Measurements from ENCODE around the gene GARIN5B.
"Not testable (repeated sequence)": the region's sequence is repeated elsewhere in the genome, so short reads cannot be mapped to it uniquely, and the experiment has no call there.

The GARIN5B gene

DNA sequence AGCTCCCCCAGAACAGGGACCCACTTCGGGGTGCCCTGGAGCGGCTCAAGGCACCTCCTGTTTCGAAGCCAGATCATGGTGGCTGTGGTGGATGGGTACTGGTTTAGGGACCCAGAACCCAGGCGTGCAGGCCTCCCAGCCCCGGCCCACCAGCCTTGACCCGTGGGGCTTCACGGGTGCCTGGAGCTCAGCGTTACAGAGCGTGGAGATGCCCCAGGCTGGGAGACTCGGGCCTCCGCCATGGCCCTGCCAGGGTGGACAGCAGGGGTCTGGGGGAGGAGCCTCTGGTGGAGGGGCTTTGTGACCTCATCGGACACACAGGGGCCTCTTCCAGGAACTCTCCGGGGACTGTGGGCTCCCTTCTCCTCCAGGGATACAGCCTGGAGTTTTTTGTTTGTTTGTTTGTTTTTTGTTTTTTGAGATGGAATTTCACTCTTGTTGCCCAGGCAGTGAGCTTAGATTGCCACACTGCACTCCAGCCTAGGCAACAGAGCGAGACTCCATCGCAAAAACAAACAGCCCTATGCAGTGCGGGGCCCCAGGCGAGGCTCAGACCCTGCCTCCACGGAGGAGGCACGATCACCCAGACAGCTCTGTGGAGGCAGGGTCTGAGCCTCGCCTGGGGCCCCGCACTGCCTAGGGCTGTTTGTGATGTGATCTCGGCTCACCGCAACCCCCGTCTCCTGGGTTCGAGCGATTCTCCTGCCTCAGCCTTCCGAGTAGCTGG lies at the start of gene GARIN5B:
GARIN5B (minus strand) TSS at position 271 of the 727 bp plus-strand sequence; CDS start at position 77, 194 bp downstream.
- DNase-seq = no peak

- no peak for DNase-seq
Measured at GRCh38 chr19:55410168-55410567, 47.1 kb upstream of the GARIN5B start.

- DNase-seq = not testable (repeated sequence)
Measured at GRCh38 chr19:55409179-55409578, 46.1 kb upstream of the GARIN5B start.

DNA sequence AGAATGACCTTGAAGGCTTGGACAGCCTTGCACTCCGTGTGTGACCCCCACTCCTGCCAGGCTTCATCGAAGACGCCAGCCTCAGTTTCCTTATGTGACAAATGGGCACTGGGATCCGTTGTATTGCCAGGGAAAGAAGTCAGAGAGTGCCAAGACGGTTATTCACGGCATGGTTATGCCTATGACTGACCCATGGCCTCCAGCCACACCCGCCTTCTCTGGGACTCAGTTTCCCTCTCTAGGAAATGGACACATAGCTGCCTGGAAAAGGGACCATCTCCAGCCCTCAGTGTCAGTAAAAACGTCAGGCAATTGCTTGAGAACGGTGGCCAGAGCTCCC lies 45.4 kb upstream of the GARIN5B start:
- no peak for DNase-seq

GRCh38 chr19:55407800-55408532 lies 44.9 kb upstream of the GARIN5B start:
- peak; percentile 89 to 94 (median 94) for DNase-seq

DNA sequence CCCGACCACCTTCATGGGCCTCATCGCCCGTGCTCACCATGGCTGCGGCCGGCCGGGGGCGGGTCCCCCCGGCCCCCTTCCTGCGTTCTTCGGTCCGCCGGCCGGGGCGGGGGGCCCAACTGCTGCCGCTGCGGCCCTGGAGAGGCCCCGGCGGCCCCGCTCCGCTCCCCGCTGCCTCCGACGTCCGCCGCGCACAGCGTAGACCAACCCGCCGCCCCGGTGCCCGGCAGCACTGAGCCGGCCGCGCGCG lies 44.4 kb upstream of the GARIN5B start, which contains the start of gene UBE2S:
UBE2S (minus strand) TSS at position 239 of the 250 bp plus-strand sequence; CDS start at position 40, 199 bp downstream.
- DNase-seq = not testable (repeated sequence)

DNA sequence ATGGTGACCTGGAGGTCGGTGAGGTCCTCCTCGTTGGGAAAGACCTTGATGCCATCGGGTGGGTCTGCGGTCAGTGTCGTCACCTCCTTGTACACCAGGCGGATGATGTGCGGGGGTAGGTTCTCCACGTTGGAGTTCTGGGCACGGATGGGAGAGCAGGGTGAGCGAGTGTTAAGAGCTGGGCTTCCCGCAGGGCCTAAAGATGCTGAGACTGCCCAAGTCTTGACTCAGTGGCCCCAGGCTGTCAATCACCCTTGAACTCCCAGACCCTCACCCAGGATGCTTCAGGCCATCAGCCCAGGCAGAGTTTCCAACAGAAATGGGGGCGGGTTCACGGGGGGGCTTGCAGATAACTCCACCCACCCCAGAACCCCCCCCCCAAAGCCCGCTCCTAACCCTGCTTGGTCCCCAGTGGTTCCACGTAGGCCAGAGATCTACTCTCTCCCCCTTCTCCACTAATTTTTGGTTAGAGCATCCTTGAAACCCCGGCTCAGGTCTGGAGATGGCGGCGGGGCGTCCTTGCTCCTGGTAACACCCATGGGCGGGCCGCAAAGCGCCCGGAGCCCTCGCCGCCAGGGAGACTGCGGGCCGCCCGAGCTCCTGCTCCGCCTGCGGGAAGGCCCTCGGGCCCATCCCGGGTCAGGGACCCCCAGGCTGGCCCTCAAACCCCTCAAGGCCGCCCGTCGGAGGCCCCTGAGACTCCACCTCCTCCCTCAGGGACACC lies 43.9 kb upstream of the GARIN5B start:
- peak in 1 of 4 experiments; percentile 50 for DNase-seq

GRCh38 chr19:55406091-55406825 lies 43.2 kb upstream of the GARIN5B start:
- DNase-seq = no peak

GRCh38 chr19:55405638-55406037 lies 42.6 kb upstream of the GARIN5B start:
- DNase-seq = no peak

DNA sequence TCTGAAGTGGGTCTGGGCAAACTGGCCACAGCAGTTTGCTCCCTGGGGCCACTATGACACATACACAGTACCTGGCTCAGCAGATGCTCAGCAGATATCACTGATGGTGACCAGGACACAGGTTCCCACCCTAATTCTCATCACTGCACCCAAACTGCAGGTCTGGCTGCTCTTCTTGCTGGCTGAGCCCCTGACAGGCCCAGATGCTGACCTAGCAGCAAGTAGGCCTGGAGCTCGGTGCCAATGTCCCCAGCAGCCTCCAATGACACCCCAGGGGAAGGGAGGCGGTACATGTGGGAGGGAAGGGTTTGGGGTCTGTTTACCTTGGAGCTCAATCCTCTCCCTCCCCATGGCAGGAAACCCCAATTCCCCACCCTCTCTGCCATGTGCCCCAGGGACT lies 39.4 kb upstream of the GARIN5B start:
- DNase-seq = no peak

DNA sequence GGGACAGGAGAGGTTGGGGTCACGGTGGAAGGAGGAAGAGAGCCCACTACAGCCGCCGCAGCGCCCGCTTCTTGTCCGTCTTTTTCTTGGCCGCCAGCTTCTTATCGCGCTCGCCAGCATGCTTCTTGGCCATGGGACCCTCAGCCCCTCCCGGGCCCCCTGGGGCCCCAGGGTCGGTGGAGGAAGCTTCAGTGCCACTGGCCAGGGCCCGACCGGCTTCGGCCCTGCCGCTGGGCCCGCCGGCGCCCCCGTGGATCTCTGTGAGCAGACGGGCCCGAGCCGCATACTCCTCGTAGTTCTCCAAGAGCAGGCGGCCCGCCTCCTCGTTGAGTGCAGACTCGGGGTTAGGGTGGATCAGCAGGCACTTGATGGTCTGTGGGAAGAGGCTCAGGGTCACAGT lies 38.3 kb upstream of the GARIN5B start:
- not testable (repeated sequence) for DNase-seq

GRCh38 chr19:55400281-55401087 lies 37.4 kb upstream of the GARIN5B start:
- no peak for DNase-seq

DNA sequence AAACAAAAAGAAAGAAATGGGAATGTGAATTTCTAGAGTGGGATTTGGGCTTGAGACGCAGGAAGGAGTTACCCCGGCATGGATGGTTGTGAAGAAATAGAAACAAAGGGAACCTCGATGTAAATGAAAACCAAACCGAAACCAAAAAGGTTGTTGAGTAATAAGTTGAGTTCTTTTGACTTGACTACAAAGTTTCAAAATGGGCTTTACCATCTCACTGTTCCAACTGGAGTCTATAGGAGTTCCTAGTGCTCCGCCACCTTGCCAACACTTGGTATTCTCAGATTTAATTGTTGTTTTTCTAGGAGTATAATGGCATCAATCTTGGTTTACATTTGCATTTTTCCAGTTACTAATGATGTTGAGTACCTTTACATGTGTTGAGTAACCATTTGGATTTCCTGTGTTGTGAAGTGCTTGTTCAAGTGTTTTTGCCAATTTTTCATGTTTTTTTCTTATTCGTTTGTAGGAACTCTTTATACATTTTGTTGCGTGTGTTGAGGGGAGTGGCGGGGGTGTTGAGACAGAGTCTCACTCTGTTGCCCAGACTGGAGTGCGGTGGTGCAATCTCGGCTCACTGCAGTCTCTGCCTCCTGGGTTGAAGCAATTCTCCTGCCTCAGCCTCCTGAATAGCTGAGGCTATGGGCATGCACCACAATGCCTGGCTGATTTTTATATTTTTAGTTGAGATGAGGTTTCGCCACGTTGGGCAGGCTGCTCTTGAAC lies 35.3 kb upstream of the GARIN5B start:
- DNase-seq = no peak

DNA sequence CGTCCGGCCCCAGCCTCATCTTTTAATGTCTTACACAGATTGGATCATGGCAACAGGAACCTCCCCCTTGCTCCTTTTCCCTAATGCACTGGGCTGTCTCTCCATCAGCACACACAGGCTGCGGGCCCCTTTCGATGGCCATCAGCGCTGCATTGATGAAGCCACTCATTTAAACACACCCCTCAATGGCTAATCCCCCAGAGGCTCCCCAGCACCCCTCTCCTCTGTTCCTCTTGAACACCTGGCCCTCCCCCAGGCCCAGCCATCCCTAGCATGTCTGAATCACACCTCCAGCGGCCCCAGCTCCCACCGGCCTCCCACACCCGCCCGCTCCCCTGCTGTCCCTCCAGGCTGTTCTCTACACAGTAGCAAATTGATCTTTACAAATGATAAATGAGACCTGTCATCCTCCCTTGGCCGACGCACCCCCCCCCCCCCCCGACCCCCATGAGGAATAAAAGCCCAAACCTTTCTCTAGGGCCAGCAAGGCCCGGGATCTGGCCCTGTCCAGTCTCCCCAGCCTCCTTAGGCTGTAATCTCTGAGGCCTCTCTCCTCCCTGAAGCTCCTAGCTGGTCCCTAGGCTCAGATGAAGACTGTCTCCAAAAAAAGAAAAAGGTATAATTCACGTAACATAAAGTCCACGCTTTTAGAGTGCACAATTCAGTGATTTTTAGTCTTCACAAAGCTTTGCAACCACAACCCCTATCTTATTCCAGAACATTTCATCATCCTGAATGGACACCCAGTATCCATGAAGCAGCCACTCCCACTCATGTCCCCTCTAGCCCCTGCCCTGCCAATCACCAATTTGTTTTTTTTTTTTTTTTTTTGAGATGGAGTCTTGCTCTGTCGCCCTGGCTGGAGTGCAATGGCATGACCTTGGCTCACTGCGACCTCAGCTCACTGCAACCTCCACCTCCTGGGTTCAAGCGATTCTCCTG lies 30.0 kb upstream of the GARIN5B start:
- DNase-seq = no peak

GRCh38 chr19:55391702-55392615 lies 28.9 kb upstream of the GARIN5B start:
- DNase-seq = no peak

DNA sequence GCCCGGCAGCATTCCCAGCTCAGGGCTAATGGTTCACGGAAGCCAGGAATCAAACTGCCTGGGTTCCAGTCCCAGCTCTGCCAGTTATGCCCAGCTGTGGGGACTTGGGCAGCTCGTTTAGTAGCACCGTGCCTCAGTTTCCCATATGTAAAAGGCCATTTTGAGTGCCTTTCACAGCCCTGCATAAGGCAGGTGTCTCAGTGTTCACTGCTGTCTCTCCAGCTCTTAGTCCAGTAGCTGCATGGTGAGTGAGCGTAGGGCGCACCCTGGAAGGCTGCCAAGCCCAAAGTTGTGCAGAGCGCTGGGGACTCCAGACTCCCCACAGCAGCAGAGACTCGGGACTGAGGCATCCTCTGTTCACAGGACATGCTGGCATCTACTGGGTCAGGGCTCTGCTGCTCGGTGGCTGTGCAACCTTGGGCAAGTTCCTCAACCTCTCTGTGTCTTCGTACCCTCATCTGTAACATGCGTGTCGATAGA lies 28.2 kb upstream of the GARIN5B start:
- no peak for DNase-seq

DNA sequence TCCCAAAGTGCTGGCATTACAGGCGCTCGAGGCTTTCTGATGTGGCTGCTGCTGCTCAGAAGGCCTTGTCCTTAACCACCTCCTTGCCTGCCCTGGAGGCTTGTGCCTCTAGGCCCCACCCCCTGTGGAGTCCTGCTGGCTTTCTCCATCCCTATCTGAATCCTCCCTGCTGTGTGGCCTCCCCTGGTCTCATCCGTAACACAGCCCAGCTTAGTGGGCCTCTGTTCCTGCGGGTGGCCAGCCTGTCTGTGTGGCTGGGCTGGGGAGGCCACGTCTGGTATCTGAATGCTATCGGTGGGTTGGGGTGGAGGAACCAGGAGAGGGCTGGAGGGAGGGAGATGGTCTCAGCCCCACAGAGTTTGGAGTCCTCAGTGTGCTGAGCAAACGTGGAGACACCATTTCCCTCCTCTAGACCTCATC lies 27.4 kb upstream of the GARIN5B start:
- no peak for DNase-seq

GRCh38 chr19:55389386-55390317 lies 26.6 kb upstream of the GARIN5B start:
- DNase-seq = no peak
